Measurements from ENCODE around the gene SH2D1B.

DNA sequence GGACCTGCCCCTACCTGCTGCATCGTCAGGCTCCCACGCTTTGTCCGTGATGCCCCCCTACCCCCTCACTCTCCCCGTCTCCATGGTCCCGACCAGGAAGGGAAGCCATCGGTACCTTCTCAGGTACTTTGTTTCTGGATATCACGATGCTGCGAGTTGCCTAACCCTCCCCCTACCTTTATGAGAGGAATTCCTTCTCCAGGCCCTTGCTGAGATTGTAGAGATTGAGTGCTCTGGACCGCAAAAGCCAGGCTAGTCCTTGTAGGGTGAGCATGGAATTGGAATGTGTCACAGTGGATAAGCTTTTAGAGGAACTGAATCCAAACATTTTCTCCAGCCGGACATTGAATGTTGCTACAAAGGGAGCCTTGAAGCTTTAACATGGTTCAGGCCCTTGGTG, 44.2 kb downstream of the SH2D1B start:
- TF ChIP-seq, protein P1, sequence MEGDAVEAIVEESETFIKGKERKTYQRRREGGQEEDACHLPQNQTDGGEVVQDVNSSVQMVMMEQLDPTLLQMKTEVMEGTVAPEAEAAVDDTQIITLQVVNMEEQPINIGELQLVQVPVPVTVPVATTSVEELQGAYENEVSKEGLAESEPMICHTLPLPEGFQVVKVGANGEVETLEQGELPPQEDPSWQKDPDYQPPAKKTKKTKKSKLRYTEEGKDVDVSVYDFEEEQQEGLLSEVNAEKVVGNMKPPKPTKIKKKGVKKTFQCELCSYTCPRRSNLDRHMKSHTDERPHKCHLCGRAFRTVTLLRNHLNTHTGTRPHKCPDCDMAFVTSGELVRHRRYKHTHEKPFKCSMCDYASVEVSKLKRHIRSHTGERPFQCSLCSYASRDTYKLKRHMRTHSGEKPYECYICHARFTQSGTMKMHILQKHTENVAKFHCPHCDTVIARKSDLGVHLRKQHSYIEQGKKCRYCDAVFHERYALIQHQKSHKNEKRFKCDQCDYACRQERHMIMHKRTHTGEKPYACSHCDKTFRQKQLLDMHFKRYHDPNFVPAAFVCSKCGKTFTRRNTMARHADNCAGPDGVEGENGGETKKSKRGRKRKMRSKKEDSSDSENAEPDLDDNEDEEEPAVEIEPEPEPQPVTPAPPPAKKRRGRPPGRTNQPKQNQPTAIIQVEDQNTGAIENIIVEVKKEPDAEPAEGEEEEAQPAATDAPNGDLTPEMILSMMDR (conservative IDR thresholded peaks at IDR 0.05; ENCODE audit: low read depth, low read length) = no peak
- no peak for TF ChIP-seq EZH2 (IDR thresholded peaks at IDR 0.05; ENCODE audit: borderline replicate concordance, low read depth, low read length, poor library complexity, severe bottlenecking)
